ENCODE measurements around the gene MTLN. TPM values are rescaled to one million over a fixed set of nuclear protein-coding genes. Genes with fewer than 3 reads are reported as not detected.

Gene MTLN
- total and polyA plus RNA-seq, 2 of the 8 experiments (the other 6 are each of a cell fraction or from before 2014, with no cell fraction given), result 38.6 to 104 TPM

GRCh38 chr2:110197452-110197851, 14.9 kb downstream of the MTLN start:
- H3K4me2 ChIP-seq (ENCODE audit: insufficient read depth in 1 of 2, low read depth in 2 of 2, low read length in 2 of 2), result no peak overlapping the region
- no peaks in the 10 kb centered on the region for H3K36me3 ChIP-seq (ENCODE audit: control insufficient read depth in 2 of 4, insufficient read depth in 4 of 4, low read length in 3 of 4)
- H3K23me2 ChIP-seq (ENCODE audit: low read depth, low read length), result no peaks in the 10 kb centered on the region
- H4K91ac ChIP-seq (replicated peaks; ENCODE audit: insufficient read length, low read length), result no peak overlapping the region
- POLR2A ChIA-PET (ENCODE audit: partially characterized antibody), result no interaction called here
- CTCF ChIA-PET (ENCODE audit: partially characterized antibody), result no interaction called here
- no peak overlapping the region for H3K4me3 ChIP-seq (ENCODE audit: extremely low read depth in 1 of 4, insufficient read depth in 2 of 4, low read depth in 3 of 4, low read length in 4 of 4)
- H3K18ac ChIP-seq (ENCODE audit: extremely low read depth, low read length), result no peak overlapping the region
- 82% methylated on average over 4 of the region's 4 CpGs; no CpG with 5 or more reads in 1 of the 2 experiments for WGBS, 2 experiments (ENCODE audit: extremely low coverage in 1 of 2, insufficient coverage in 1 of 2, insufficient read length in 1 of 2, insufficient replicate concordance in 2 of 2, low coverage in 1 of 2, low lambda C conversion rate in 2 of 2, missing lambda C conversion rate in 1 of 2)
- no peak overlapping the region for H3K4ac ChIP-seq (replicated peaks; ENCODE audit: insufficient read length, low read depth, low read length)
- no peak overlapping the region for H3K14ac ChIP-seq (ENCODE audit: insufficient read length)
- H3K4me1 ChIP-seq (replicated peaks in 1 of 4; ENCODE audit: control insufficient read depth in 3 of 4, insufficient read depth in 4 of 4, low read length in 3 of 4), result 0 out of 7 replicates have a peak, but pooled peaks cover 0 to 2% (median 0%) of the 10 kb centered on the region in 4 experiments
- DNase-seq (ENCODE audit: low read depth in 1 of 2, low spot score in 2 of 2), result no peak
- H2AK5ac ChIP-seq (ENCODE audit: low read depth, low read length), result no peak overlapping the region
- H4K8ac ChIP-seq (ENCODE audit: extremely low read depth, insufficient read depth, low read length), result no peak overlapping the region
- no peak for FAIRE-seq
- no peak overlapping the region for H3K9ac ChIP-seq (replicated peaks in 1 of 4; ENCODE audit: extremely low read depth in 1 of 4, low read depth in 3 of 4, low read length in 3 of 4)
- no peak overlapping the region for H2BK15ac ChIP-seq (ENCODE audit: low read length)
- H2BK5ac ChIP-seq (ENCODE audit: low read depth, low read length), result no peak overlapping the region
- H3K27ac ChIP-seq (ENCODE audit: low read depth, low read length), result no peak overlapping the region
- no peaks in the 10 kb centered on the region for H3K9me3 ChIP-seq (ENCODE audit: insufficient read depth in 2 of 2, low read depth in 1 of 2, low read length in 1 of 2)
- H3K56ac ChIP-seq (replicated peaks; ENCODE audit: insufficient read length, low read depth, low read length), result no peak overlapping the region
- H3K79me2 ChIP-seq (ENCODE audit: control insufficient read depth in 1 of 2, insufficient read depth in 2 of 2, low read length in 2 of 2), result no peaks in the 10 kb centered on the region
- no peak overlapping the region for H2BK20ac ChIP-seq (ENCODE audit: low read length)
- no peak overlapping the region for H2AFZ ChIP-seq (ENCODE audit: low read length)
- H2BK12ac ChIP-seq (ENCODE audit: low read depth, low read length), result no peak overlapping the region
- H3K23ac ChIP-seq (ENCODE audit: insufficient read length), result no peak overlapping the region
- H2BK120ac ChIP-seq (replicated peaks; ENCODE audit: low read depth, low read length), result no peak overlapping the region
- H3K79me1 ChIP-seq (ENCODE audit: low read depth, low read length), result no peaks in the 10 kb centered on the region
- H3K27me3 ChIP-seq (replicated peaks in 1 of 4; ENCODE audit: control insufficient read depth in 3 of 4, extremely low read depth in 1 of 4, insufficient read depth in 3 of 4, low read length in 3 of 4), result no peaks in the 10 kb centered on the region
- no peaks in the 10 kb centered on the region for H4K20me1 ChIP-seq (replicated peaks in 1 of 2; ENCODE audit: control insufficient read depth in 1 of 2, insufficient read depth in 2 of 2, low read length in 2 of 2)
- H4K5ac ChIP-seq (ENCODE audit: insufficient read length, low read depth, low read length), result no peak overlapping the region
- no peak for TF ChIP-seq CTBP2 (IDR thresholded peaks at IDR 0.05; ENCODE audit: borderline replicate concordance, insufficient read depth, insufficient read length, low read length)
- no peak for TF ChIP-seq CHD1 (IDR thresholded peaks at IDR 0.05; ENCODE audit: low read depth, low read length)
- no peak for TF ChIP-seq KDM5A (IDR thresholded peaks at IDR 0.05; ENCODE audit: low read length)
- no peak for TF ChIP-seq TBP (IDR thresholded peaks at IDR 0.05; ENCODE audit: low read depth, low read length)
- TF ChIP-seq CBX8 (IDR thresholded peaks at IDR 0.05; ENCODE audit: borderline replicate concordance, low read depth, low read length), result no peak
- no peak for TF ChIP-seq TEAD4 (IDR thresholded peaks at IDR 0.05; ENCODE audit: low read depth, low read length)
- TF ChIP-seq POU5F1 (IDR thresholded peaks at IDR 0.05; ENCODE audit: low read depth, low read length), result no peak
- no peak for TF ChIP-seq KDM4A (IDR thresholded peaks at IDR 0.05; ENCODE audit: low read depth, low read length, severe bottlenecking)
- TF ChIP-seq FOSL1 (IDR thresholded peaks at IDR 0.05; ENCODE audit: insufficient read depth, low read depth, low read length), result no peak
- TF ChIP-seq CBX5 (IDR thresholded peaks at IDR 0.05; ENCODE audit: low read depth, low read length), result no peak
- TF ChIP-seq MAX (IDR thresholded peaks at IDR 0.05), result no peak
- TF ChIP-seq EZH2 (IDR thresholded peaks at IDR 0.05; ENCODE audit: low read depth, low read length, severe bottlenecking), result no peak
- TF ChIP-seq SIRT6 (IDR thresholded peaks at IDR 0.05; ENCODE audit: low read length), result no peak
- TF ChIP-seq, protein P1, sequence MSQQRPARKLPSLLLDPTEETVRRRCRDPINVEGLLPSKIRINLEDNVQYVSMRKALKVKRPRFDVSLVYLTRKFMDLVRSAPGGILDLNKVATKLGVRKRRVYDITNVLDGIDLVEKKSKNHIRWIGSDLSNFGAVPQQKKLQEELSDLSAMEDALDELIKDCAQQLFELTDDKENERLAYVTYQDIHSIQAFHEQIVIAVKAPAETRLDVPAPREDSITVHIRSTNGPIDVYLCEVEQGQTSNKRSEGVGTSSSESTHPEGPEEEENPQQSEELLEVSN (IDR thresholded peaks at IDR 0.05), result no peak

Measured in H1 (cell line).